Neural cell (in vitro differentiated cells): ENCODE data around the gene FOXK1. TPM values are rescaled to one million over a fixed set of nuclear protein-coding genes. Genes with fewer than 3 reads are reported as not detected.

Experiments used
- H2AFZ ChIP-seq: fragments of 200-600, 300-800 bp; sonication (generic), shearing (Covaris generic); 2 replicates; pipeline ENCODE4 v1.6.0; 2014; ENCODE audit warnings: low read depth, mild to moderate bottlenecking, antibody characterized with exemption, low read length, moderate library complexity
- H3F3A ChIP-seq: fragments of 200-600 bp; shearing (Covaris generic); 2 replicates; pipeline ENCODE4 v1.6.1; 2016; ENCODE audit warnings: mild to moderate bottlenecking, moderate library complexity, mixed read lengths, antibody characterized with exemption, low read length; ENCODE audit not compliant: insufficient read depth, poor library complexity, severe bottlenecking
- H3K27ac ChIP-seq: fragments of 200-600, 300-800 bp; sonication (generic), shearing (Covaris generic); 2 replicates; pipeline ENCODE4 v1.5.1; 2014; ENCODE audit warnings: mild to moderate bottlenecking, low read length, moderate library complexity
- H3K27me3 ChIP-seq: fragments of 300-800, 200-600 bp; sonication (generic), shearing (Covaris generic); 2 replicates; pipeline ENCODE4 v1.6.0; 2014; ENCODE audit warnings: mild to moderate bottlenecking, low read depth, low read length, moderate library complexity; ENCODE audit not compliant: insufficient read depth
- H3K36me3 ChIP-seq: fragments of 300-800, 200-600 bp; sonication (generic), shearing (Covaris generic); 2 replicates; pipeline ENCODE4 v1.5.1; 2014; ENCODE audit warnings: mild to moderate bottlenecking, antibody characterized with exemption, low read length, moderate library complexity; ENCODE audit not compliant: insufficient read depth
- H3K4me2 ChIP-seq: fragments of 300-800, 200-600 bp; sonication (generic), shearing (Covaris generic); 2 replicates; pipeline ENCODE4 v1.6.0; 2014; ENCODE audit warnings: mild to moderate bottlenecking, low read length
- H3K4me3 ChIP-seq: fragments of 300-800, 200-600 bp; sonication (generic), shearing (Covaris generic); 2 replicates; pipeline ENCODE4 v1.5.1; 2014; ENCODE audit warnings: mild to moderate bottlenecking, low read length, moderate library complexity
- H3K79me2 ChIP-seq: fragments of 200-600 bp; shearing (Covaris generic); replicated peaks from 2 replicates; pipeline ENCODE4 v1.6.0; 2014; ENCODE audit warnings: mild to moderate bottlenecking, low read length, moderate library complexity; ENCODE audit not compliant: insufficient read depth
- H3K9ac ChIP-seq: fragments of 300-800, 200-600 bp; sonication (generic), shearing (Covaris generic); 2 replicates; pipeline ENCODE4 v1.6.1; 2016; ENCODE audit warnings: mild to moderate bottlenecking, low read length, mixed read lengths
- H3K9me2 ChIP-seq: fragments of 200-600 bp; shearing (Covaris generic); 2 replicates; pipeline ENCODE4 v1.6.1; 2016; ENCODE audit warnings: mild to moderate bottlenecking, low read length, mixed read lengths; ENCODE audit not compliant: insufficient read depth
- H3K9me3 ChIP-seq: fragments of 200-600, 300-800 bp; sonication (generic), shearing (Covaris generic); 2 replicates; pipeline ENCODE4 v1.6.1; 2016; ENCODE audit warnings: mild to moderate bottlenecking, mixed run types, low read length, moderate library complexity, mixed read lengths
- H4K20me1 ChIP-seq: fragments of 200-600 bp; shearing (Covaris generic); 2 replicates; pipeline ENCODE4 v1.6.1; 2016; ENCODE audit warnings: mild to moderate bottlenecking, mixed run types; ENCODE audit not compliant: insufficient read depth
- EP300 ChIP-seq: fragments of 450-650 bp; conservative IDR thresholded peaks from 2 replicates; pipeline ENCODE4 v1.6.1; 2014; ENCODE audit warnings: antibody characterized with exemption, mild to moderate bottlenecking, moderate library complexity; ENCODE audit not compliant: poor library complexity, severe bottlenecking
- EZH2 ChIP-seq: fragments of 200-600, 300-800 bp; shearing (Covaris generic), sonication (generic); IDR thresholded peaks from 2 replicates; pipeline ENCODE4 v1.6.1; 2014; ENCODE audit warnings: antibody characterized with exemption, low read length, borderline replicate concordance, mild to moderate bottlenecking; ENCODE audit not compliant: insufficient read depth, poor library complexity, severe bottlenecking
- MXI1 ChIP-seq: fragments of 450-650 bp; conservative IDR thresholded peaks from 2 replicates; pipeline ENCODE4 v1.6.1; 2014; ENCODE audit warnings: antibody characterized with exemption, mild to moderate bottlenecking; ENCODE audit not compliant: poor library complexity, severe bottlenecking
- POLR2AphosphoS5 ChIP-seq: IDR thresholded peaks from 2 replicates; pipeline ENCODE4 v1.6.1; 2012
- RAD21 ChIP-seq: fragments of 450-650 bp; conservative IDR thresholded peaks from 2 replicates; pipeline ENCODE4 v1.6.1; 2014; ENCODE audit warnings: antibody characterized with exemption, mild to moderate bottlenecking, moderate library complexity
- SMC3 ChIP-seq: fragments of 450-650 bp; conservative IDR thresholded peaks from 2 replicates; pipeline ENCODE4 v1.6.1; 2014; ENCODE audit warnings: antibody characterized with exemption, mild to moderate bottlenecking, moderate library complexity; ENCODE audit not compliant: poor library complexity
- TAF1 ChIP-seq: IDR thresholded peaks from 2 replicates; pipeline ENCODE4 v1.6.1; 2012; ENCODE audit warnings: low read depth
- polyA plus RNA-seq: library from polyadenylated mRNA; depleted of rRNA; stranded (reverse); fragments of >200 nt; gene quantifications from 2 replicates; pipeline ENCODE4 v1.2.3, GENCODE V29; 2014
- TF ChIP-seq, protein P1 (sequence below): fragments of 450-650 bp; IDR thresholded peaks from 2 replicates; pipeline ENCODE4 v1.5.1; 2014; ENCODE audit warnings: antibody characterized with exemption, mild to moderate bottlenecking, moderate library complexity; ENCODE audit not compliant: poor library complexity, severe bottlenecking
- TF ChIP-seq, protein P2 (sequence below): IDR thresholded peaks from 2 replicates; pipeline ENCODE4 v1.6.1; 2012; ENCODE audit warnings: borderline replicate concordance

Gene FOXK1
- polyA plus RNA-seq, 1 donor from 2014 or later = 7.4 TPM

DNA sequence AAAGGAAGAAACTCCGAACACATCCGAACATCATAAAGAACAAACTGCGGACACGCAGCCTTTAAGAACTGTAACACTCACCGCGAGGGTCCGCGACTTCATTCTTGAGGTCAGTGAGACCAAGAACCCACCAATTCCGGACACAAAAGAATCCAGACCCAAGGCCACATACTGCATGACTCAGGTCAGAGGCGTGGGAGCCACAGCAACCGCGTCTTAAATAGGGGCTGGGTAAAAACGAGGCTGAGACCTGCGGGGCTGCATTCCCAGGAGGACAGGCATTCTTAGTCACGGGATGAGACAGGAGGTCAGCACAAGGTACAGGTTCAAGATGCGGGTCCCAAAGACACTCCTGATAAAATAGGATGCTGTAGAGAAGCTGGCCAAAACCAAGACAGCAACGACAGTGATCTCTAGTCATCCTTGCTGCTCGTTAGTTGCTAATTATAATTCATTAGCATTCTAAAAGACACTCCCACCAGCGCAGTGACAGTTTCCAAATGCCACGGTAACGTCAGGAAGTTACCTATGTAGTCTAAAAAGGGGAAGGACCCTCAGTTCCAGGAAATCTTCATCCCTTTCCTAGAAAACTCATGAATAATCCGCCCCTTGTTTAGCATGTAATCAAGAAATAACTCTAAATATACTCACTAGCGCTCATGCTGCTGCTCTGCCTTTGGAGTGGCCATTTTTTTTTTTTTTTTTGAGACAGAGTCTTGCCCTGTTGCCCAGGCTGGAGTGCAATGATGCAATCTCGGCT, 112.7 kb downstream of the FOXK1 start:
- TF ChIP-seq MXI1 = no peak
- TF ChIP-seq, protein P1, sequence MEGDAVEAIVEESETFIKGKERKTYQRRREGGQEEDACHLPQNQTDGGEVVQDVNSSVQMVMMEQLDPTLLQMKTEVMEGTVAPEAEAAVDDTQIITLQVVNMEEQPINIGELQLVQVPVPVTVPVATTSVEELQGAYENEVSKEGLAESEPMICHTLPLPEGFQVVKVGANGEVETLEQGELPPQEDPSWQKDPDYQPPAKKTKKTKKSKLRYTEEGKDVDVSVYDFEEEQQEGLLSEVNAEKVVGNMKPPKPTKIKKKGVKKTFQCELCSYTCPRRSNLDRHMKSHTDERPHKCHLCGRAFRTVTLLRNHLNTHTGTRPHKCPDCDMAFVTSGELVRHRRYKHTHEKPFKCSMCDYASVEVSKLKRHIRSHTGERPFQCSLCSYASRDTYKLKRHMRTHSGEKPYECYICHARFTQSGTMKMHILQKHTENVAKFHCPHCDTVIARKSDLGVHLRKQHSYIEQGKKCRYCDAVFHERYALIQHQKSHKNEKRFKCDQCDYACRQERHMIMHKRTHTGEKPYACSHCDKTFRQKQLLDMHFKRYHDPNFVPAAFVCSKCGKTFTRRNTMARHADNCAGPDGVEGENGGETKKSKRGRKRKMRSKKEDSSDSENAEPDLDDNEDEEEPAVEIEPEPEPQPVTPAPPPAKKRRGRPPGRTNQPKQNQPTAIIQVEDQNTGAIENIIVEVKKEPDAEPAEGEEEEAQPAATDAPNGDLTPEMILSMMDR = no peak
- no peak for TF ChIP-seq POLR2AphosphoS5
- no peak for TF ChIP-seq EZH2
- TF ChIP-seq, protein P2, sequence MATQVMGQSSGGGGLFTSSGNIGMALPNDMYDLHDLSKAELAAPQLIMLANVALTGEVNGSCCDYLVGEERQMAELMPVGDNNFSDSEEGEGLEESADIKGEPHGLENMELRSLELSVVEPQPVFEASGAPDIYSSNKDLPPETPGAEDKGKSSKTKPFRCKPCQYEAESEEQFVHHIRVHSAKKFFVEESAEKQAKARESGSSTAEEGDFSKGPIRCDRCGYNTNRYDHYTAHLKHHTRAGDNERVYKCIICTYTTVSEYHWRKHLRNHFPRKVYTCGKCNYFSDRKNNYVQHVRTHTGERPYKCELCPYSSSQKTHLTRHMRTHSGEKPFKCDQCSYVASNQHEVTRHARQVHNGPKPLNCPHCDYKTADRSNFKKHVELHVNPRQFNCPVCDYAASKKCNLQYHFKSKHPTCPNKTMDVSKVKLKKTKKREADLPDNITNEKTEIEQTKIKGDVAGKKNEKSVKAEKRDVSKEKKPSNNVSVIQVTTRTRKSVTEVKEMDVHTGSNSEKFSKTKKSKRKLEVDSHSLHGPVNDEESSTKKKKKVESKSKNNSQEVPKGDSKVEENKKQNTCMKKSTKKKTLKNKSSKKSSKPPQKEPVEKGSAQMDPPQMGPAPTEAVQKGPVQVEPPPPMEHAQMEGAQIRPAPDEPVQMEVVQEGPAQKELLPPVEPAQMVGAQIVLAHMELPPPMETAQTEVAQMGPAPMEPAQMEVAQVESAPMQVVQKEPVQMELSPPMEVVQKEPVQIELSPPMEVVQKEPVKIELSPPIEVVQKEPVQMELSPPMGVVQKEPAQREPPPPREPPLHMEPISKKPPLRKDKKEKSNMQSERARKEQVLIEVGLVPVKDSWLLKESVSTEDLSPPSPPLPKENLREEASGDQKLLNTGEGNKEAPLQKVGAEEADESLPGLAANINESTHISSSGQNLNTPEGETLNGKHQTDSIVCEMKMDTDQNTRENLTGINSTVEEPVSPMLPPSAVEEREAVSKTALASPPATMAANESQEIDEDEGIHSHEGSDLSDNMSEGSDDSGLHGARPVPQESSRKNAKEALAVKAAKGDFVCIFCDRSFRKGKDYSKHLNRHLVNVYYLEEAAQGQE = no peak
- TF ChIP-seq RAD21 = no peak
- no peak for TF ChIP-seq TAF1
- no peaks in the 10 kb centered on the region for H3K9me2 ChIP-seq
- no peaks in the 10 kb centered on the region for H3K27me3 ChIP-seq
- no peaks in the 10 kb centered on the region for H3K36me3 ChIP-seq
- no peak overlapping the region for H2AFZ ChIP-seq
- no peaks in the 10 kb centered on the region for H4K20me1 ChIP-seq
- H3K4me3 ChIP-seq = no peak overlapping the region
- no peak overlapping the region for H3K27ac ChIP-seq
- no peaks in the 10 kb centered on the region for H3K79me2 ChIP-seq
- H3K9ac ChIP-seq = no peak overlapping the region
- no peaks in the 10 kb centered on the region for H3K9me3 ChIP-seq
- H3K4me2 ChIP-seq = no peak overlapping the region
- H3F3A ChIP-seq = no peaks in the 10 kb centered on the region

DNA sequence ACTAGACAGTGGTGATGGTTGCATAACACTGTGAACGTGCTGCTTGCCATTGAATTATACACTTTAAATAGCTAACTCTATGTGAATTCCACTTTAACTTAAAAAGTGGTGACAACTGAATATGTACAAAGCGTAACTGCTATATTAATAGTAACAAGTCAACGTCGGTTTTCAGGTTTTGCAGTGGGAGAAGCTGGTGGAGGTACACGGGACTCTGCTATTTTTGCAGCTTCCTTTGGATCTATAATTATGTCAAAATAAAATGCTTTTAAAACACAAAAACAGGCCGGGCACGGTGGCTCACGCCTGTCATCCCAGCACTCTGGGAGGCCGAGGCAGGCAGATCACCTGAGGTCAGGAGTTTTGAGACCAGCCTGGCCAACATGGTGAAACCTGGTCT, 114.4 kb downstream of the FOXK1 start:
- Histone ChIP-seq H3K9ac (no peak overlapping the region), H3K27me3 (no peaks in the 10 kb centered on the region), H3K9me3 (no peaks in the 10 kb centered on the region), H3K79me2 (no peaks in the 10 kb centered on the region), H3K36me3 (no peaks in the 10 kb centered on the region), H3K27ac (no peak overlapping the region), H2AFZ (no peak overlapping the region), H3K4me2 (no peak overlapping the region), H4K20me1 (no peaks in the 10 kb centered on the region), H3K9me2 (no peaks in the 10 kb centered on the region), H3F3A (no peaks in the 10 kb centered on the region), H3K4me3 (no peak overlapping the region)
- TF ChIP-seq, protein P1 = no peak
- TF ChIP-seq EZH2 (no peak), TAF1 (no peak), EP300 (no peak), MXI1 (no peak), RAD21 (no peak), SMC3 (no peak), POLR2AphosphoS5 (no peak)
- TF ChIP-seq, protein P2 = no peak
